NCI-H748 treated with DMSO at 0.1 percent for 48 hours (cell line): ENCODE measurements around the gene KLHL30.

Experiments used
- DNase-seq: peaks from one replicate; lab custom pipeline; 2025; lab: John Stamatoyannopoulos, UW

The KLHL30 gene

GRCh38 chr2:238120463-238121298 is 17.8 kb upstream of the KLHL30 start:
- no peak for DNase-seq

GRCh38 chr2:238121511-238122286 is 16.8 kb upstream of the KLHL30 start:
- DNase-seq: no peak

DNA sequence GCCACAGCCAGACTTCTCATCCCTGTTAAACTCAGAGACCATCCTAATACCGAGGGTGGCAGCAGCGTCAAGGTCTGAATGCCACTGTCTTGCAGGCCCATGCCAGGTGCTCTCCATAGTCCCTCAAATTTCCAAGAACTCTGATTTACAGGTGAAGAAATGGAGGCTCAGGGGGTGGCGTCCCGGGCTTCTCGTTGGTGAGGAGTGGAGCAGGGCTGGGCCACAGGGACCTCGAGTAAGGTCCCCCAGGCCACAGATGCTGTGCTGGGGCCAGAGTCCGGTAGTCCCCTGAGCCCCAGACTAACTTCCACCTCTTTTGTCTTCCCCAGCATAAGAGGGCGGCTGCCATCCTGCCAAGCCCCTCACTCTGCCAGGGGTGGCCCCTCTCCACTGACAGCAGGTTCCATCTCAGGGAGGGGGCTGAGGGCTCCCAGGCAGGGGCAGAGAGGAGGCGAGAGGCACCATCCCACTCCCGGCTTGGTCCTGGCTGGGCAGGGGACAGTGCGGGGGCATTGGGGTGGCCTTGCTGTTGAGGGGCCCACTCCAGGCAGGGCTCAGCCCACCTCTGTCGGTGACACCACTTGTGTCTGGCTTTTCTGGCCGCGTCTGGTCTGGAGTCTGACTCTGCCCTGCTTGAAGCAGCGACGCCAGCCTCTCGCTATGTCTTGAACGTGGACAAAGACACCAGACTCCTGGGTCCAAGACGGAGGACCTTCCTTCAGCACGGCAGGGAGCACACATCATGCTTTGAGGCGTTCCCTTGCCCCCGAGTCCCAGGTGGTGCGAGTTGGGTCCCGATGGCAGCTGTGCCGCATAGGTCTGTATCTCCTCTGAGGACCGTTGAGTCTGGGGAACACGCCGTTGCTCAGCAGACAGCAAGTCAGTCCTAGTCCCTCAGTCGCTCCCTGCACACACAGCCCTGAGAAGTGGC is 15.9 kb upstream of the KLHL30 start:
- no peak for DNase-seq

DNA sequence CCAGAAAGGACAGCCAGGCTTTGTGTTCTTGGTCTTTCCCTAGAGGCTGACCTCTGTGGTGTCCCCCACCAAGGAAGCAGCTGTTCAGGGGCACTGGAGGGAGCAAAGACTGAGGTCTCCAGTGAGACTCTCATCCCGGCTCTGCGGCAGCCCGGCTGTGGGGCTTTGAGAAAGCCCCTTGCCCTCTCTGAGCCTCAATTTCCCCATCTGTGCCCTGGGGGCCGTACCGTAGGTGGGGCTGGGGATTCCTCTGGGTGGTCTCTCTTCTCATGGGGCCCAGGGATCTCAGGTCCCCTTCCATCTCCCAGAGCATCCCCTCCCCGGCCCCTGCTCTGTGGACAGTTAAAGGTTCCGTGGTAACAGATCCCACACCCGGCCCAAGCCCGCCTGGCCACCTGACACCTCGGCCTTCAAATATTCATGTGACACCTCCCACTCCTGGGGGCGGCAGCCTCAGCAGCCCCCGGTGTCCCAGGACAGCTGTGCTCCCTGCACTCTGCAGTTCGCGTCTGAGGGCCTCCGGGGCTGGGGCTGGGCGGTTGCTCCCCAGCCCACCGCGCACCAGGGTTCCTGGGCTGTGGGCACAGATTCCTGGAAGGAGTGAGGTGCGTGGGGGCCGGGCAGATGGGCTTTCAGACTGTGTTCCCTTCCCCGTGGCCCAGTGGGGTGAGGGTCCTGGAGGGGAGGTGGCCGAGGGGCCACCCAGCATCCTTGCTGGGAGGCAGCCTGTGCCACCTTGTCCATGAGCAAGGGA is 15.1 kb upstream of the KLHL30 start:
- DNase-seq: no peak

- DNase-seq: no peak
Measured at GRCh38 chr2:238123991-238124470, 14.4 kb upstream of the KLHL30 start.

- no peak for DNase-seq
Measured at GRCh38 chr2:238124488-238125126, 13.9 kb upstream of the KLHL30 start.

- no peak for DNase-seq
Measured at GRCh38 chr2:238125127-238125885, 13.2 kb upstream of the KLHL30 start.

DNA sequence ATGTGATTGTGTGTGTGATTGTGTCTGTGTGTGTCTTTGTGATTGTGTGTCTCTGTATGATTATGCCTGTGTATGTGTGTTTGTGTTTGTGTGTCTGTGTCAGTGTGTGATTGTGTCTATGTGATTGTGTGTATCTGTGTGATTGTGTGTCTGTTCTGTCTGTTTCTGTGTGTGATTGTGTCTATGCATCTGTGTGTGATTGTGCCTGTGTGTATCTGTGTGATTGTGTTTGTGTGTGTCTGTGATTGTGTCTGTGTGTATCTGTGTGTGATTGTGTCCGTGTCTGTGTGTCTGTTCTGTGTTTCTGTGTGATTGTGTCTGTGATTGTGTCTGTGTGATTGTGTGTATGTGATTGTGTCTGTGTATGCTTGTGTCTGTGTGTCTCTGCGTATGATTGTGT is 12.1 kb upstream of the KLHL30 start:
- no peak for DNase-seq

GRCh38 chr2:238126775-238127164 is 11.7 kb upstream of the KLHL30 start:
- DNase-seq: no peak

DNA sequence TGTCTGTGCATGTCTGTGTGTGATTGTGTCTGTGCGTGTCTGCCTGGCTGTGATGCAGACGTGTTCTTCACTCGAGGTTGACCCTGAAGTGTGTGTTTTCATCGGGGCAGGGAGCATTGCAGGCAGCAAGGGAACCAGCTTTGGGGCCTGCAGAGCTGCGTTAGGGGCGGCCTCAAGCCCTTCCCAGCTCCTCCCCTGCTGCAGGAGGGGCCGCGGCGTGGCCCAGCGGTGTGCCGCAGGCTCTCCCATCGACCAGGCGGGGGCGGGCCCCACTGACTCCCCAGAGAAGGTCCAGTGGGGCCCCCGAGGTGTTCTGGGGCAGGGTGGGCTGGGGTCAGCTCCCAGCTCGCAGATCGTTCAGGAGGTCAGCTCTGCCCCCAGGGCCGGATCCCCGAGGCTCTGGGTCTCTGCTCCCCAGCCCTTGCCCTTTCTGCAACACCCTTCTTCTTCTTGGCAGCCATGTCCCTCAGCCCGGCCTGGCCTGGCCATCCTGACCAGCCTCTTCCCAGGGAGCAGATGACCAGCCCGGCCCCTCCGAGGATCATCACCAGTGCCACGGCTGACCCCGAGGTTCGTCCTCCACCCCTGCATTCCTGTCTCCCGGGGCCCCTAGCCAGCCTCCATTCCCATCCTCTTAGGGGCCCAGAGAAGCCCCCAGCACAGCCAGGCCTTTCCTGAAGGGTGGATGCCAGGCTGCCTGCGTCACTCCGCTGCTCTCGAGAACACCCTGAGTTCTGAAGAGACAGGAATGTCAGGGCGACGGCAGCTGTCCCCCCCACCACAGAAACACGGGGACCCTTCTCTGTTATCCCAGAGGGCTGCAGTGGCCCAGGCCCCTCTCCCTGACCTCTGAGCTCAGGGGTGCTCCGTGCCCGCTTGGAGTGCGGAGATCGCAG is 11.1 kb upstream of the KLHL30 start:
- no peak for DNase-seq

- no peak for DNase-seq
Measured at GRCh38 chr2:238128061-238128440, 10.4 kb upstream of the KLHL30 start.

GRCh38 chr2:238128534-238129001 is 9.9 kb upstream of the KLHL30 start:
- DNase-seq: no peak

- no peak for DNase-seq
Measured at GRCh38 chr2:238129166-238130010, 9.1 kb upstream of the KLHL30 start.

DNA sequence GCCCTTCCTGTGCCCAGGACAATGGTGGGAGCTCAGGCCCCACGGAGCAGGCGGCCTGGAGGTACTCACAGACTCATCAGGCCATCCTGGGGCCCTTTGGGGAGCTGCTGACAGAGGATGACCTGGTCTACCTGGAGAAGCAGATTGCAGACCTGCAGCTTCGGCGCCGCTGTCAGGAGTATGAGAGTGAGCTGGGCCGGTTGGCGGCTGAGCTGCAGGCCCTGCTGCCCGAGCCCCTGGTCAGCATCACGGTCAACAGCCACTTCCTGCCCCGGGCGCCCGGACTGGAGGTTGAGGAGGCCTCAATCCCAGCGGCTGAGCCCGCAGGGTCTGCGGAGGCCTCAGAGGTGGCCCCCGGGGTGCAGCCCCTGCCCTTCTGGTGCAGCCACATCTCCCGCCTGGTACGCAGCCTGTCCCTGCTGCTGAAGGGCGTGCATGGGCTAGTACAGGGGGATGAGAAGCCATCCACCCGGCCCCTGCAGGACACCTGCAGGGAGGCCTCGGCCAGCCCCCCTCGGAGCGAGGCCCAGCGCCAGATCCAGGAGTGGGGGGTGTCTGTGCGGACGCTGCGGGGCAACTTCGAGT is 8.3 kb upstream of the KLHL30 start:
- DNase-seq: no peak

- DNase-seq: no peak
Measured at GRCh38 chr2:238130696-238131628, 7.5 kb upstream of the KLHL30 start.

GRCh38 chr2:238131761-238132462 is 6.6 kb upstream of the KLHL30 start:
- DNase-seq: no peak
